Stimulated activated CD8-positive, alpha-beta memory T cell treated with anti-CD3 and anti-CD28 coated beads, Interleukin-7, amount 100 ng/mL, for 1 hour (primary cell): ENCODE data around the gene KIRREL3.

Experiments
- DNase-seq, 2 donors: peaks; one replicate each; pipeline ENCODE4 v3.0.0-alpha.2; 2020; ENCODE audit warnings: low read depth in 2 of 2

The KIRREL3 gene

DNA sequence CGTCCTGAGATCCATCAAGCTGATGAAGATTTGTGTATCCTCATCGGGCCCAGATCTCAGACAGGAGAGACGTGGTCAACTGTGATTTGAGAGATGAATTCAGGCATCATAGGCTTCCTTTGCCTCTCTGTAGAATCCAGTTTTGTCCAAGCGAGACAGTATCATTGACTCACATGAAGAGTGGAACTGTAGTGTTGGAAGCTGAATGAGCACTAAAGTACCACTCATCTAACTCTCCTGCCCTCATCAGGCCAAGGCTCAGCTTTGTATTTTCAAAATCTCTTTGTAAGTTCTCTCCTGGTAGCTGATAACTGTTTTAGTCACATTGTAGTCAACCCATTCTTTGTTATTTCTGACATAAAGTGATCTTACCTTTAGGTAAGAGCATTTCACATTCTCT is 85.1 kb downstream of the KIRREL3 start:
- DNase-seq: no peak

- DNase-seq: no peak
These were observed 85.6 kb downstream of the KIRREL3 start for GRCh38 chr11:126914941-126915340.

DNA sequence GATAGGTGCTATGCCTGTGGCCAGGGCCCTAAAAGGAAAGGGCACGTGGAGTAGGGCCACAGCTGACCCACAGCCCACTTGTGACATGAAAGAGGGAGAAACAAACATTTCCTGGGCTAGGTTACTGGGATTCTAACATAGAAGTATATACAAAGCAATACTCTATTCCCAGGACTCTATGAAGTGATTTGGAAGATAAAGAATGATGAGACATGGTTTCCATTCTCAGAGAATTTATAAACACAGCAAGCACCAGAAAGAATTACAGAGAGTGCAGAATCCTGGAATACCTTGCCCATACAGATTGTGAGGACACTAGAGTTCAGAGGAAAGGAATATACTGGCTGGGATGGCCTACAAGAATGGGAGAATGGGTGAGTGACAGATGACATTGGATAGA is 86.4 kb downstream of the KIRREL3 start:
- no peak for DNase-seq

GRCh38 chr11:126904520-126904919 is 96.0 kb downstream of the KIRREL3 start:
- DNase-seq: no peak

- DNase-seq: no peak
These were observed 98.8 kb downstream of the KIRREL3 start for GRCh38 chr11:126901783-126902182.

DNA sequence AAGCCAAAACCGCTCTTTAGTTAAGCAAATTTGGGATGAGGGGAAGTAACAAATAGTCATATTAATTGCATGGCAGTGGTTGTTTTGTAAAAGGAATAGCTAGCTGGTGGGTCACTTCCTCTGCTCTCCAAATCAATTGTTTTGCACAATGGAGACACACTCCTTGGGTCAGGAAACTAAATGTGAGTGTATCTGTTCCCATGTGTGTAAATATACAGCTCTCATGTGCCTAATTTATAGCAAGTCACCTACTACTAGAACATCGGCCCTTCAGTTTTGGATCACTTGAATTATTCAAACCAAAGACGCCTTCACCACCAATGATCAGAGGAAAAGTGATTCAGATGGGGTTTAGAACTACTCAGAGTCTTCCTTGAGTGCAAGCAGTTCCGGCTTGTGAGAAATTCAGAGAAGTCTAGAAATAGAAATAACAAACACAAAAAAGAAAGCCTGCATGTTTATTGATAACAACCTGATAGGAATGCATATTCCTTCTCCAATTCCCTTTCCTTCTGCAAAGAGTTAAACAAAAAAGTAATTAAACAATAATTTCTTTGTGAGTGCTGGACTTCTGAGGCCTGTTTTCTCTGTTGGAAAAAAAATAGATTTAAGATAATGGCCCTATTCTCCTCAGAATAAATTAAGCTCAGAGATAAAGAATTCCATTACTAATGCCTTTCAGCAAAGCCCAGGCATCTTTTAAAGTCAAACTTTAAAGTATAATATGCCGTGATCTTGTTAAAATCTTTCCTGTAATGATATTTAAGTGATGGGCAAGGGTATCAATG is 100.4 kb downstream of the KIRREL3 start:
- no peak for DNase-seq

DNA sequence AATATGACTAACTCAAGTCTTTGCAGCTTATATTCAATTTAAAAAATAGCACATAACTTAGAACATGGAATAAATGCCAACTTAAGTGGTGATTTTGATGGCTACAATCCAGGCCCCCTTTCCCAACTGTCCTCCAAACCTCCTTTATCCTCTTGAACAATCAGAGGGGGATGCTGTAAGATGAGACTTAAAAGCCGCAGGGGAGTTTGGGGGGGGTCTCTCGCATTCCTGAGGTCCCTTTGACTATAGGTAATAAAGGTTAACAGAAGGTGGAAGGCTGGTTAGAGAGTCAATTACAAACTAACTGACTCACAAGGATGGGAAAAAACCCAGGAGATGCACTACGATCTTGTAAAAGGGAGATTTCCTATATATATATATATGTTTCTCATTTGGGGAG is 101.8 kb downstream of the KIRREL3 start:
- no peak for DNase-seq

DNA sequence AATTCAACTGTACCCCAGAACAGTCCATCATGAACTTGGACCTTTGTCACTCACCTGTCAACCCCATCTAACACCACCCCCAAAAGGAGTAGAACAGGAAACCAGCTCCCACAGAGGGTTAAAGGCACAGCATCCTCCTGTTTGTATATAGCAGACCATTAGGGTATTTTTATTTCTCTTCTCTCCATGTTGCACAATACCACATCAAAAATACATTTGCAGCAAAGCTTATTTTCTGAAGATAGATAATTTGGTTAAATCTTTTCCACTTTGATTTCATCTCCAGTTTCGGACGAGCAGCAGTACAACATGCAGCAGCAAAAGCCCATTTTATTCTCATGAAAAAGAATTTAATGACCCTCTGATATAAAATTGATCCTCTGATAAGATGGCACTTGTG is 103.1 kb downstream of the KIRREL3 start:
- DNase-seq: no peak

DNA sequence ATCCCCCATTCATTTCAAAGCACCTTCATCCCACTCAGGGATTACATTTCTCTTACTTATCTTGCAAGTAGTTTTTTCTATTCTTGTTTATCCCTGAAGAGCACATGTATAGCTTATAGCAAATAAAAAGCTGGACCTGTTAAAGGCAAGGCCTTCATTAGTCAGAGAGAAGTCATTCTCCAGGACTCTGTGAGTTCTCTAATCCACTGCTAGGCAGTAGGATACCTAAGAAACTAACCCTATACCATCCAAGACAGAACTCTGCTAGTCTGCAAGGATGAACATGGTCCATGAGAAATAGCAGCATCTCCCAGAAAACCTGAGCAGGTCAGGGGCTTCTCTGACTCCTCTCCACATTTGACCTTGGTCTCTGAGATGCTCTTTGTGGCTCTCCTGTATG is 104.5 kb downstream of the KIRREL3 start:
- no peak for DNase-seq

DNA sequence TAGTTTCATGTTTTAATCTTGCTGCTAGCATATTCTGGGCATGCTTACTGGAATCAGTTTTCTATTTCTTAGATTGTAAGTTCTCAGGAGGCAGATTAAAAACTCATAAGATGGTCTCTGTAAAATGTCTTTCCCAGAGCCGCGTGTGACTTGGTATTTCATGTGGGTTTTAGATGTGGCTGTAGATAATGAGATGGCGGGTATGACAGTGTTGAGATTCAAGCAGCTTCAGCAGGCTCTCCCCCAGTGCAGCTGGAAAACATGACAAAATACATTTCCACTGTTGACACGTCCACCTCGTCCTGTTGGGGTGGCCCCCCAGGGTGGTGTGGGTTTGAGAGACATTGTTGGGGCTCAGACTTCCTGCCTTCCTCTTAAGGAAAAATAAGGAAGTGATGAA is 106.8 kb downstream of the KIRREL3 start:
- DNase-seq: no peak

DNA sequence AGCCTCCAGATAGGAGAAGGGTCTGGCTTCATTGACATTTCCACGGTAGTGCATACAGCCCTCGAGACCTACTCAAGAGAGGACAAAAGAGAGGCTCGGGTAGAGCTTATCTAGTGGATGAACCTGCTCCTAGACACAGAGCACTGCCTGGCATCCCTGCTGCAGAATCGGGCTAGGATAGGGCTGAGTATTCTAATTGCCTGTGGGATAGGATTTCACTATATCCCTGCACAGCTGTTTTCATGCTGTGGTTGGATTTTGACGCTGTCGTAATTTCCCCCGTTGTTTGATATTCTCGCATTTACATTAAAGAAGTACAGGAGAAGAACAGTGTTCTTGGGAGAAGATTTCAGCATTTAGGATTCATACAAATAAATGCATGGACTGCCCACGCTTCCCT is 107.8 kb downstream of the KIRREL3 start:
- no peak for DNase-seq

DNA sequence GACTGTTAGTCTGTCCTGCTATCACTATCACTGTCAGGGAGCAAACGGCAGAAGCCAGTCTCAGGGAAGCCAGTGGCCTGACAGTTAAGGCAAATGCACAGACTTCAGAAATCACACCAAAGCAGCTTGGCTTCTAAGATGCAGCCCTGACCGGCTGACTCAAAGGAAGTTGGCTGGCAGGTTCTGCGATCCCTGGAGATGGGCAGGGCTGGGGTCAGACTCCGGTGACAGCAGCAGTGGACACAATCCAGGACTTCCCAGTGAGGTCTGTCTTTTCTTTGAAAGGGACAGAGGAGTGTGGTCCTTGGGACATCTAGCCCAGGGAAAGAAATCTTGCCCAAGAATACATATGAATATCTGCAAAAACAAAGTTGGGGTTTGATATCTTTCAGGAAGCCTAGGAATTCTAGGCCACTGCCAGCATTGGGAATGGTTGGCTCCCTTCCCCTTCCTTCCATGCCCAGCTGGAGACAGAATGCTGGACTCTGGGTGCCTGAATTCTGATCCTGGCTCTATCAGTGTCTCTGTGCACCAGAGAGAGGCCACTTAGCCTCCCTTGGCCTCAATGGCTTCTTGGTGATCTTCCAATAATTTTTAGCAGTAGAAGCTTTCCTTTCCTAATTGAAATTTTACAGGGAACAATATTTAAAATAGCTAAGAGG is 108.9 kb downstream of the KIRREL3 start:
- no peak for DNase-seq

GRCh38 chr11:126890561-126890960 is 110.0 kb downstream of the KIRREL3 start:
- no peak for DNase-seq

GRCh38 chr11:126888115-126888712 is 112.4 kb downstream of the KIRREL3 start:
- DNase-seq: no peak

DNA sequence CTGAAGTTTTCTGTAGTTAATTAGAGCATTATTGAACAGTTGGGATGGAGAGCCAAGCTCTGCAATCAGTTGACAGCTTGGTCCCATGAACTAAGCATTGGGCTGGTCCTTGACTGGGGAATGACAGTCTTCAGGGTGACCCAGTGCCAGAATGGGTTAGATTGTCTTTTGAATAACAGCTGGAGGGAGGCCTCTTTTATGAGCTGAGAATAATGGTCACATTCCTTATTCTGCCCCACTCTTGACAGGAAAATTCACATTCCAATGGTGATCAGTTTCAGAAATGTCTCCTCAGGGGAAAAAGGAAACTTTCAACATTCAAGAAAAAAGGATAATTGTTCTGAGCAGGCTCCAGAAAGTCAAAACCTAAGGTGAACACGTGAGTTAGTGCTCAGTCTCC is 113.9 kb downstream of the KIRREL3 start:
- DNase-seq: no peak

DNA sequence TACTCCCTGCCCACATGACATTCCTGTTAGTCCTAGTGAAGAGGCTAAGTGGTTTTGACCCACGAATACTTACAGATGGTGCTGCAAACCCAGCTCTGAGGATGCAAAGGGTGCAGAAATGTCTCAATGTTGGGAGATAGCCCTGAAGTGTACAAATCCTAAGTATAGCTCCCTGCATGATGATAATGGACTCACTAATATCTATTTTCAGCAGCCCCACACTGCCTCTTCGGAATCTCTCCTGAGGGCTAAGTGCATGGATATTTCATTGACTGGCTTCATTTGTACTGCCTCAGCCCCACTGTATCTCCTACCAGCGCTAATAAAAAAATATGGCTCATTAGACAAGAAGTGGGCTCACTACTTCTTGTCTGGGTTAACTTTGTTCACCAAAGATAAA is 114.5 kb downstream of the KIRREL3 start:
- DNase-seq: no peak

DNA sequence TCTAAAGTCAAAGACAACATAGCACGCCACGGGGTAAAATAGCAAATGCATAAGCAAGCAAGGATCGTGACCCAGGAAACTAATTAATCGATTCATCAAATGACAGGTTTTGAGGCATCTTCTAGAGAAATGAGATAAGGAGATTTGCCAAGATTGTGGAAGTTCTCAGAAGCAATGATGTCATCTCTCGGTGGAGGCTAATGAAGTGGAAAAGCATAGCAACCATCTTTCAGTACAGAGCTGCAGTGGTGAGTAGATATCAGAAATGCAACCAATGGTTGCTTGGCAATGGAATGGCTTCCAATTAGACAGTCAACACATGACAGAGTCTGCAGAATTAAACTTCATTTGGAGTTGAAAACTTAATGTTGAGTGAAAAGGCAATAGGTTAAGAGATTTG is 116.0 kb downstream of the KIRREL3 start:
- no peak for DNase-seq

DNA sequence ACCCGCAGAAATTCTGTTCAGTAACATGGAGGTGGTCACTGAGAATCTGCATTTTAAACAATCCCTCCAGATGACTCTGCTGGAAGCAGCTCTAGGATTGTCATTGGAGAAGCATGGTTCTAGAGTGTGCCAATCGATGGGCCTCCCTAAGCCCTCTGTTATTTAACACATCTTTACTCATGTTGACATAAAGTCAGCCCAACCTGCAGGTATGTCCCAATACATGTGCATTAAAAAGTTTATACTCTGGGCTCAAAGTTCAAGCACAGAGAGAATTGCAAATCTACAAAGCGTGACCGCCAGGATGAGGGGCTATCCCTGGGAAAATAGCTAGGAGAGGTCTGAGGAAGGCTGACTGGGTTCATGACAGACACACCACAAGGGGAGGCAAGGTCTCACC is 116.4 kb downstream of the KIRREL3 start:
- DNase-seq: no peak

DNA sequence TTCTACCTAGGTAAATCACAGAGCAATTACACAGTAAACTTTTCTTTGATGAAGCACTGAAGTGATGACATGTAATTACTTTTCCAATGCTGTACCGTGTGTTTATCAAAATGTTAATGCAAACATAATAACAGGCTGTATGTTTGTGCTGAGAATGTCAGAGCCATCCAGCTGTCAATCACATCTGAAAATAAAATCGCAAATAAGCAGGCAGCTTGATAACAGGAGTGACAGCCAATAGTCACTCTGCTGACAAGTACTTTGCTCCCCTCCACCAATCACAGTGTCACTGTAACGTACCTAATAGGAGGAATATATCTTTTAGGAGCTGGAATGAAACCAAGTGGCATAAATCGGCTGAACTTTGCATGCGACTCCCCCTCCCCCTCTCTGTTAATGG is 119.7 kb downstream of the KIRREL3 start:
- DNase-seq: no peak

DNA sequence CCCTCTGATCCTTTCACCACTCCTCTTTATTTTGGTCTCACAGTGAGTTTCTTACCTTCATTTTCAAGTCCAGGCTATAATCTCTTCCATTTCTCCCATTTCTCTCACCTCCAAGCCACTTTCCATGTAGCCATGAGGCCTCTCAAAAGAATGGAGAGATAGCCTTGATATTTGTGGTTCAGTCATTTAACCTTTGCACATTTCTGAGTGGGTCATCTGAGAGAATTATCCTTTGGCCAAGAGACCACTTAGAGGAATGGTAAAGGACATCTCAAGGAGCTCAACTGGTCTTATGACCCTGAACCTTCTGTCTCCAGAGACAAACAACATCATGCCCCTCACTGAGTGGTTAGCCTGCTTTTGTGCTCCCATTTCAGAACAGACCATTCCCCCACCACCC is 121.1 kb downstream of the KIRREL3 start:
- DNase-seq: no peak

GRCh38 chr11:126878913-126879482 is 121.6 kb downstream of the KIRREL3 start:
- no peak for DNase-seq

GRCh38 chr11:126874831-126875230 is 125.7 kb downstream of the KIRREL3 start:
- DNase-seq: no peak

DNA sequence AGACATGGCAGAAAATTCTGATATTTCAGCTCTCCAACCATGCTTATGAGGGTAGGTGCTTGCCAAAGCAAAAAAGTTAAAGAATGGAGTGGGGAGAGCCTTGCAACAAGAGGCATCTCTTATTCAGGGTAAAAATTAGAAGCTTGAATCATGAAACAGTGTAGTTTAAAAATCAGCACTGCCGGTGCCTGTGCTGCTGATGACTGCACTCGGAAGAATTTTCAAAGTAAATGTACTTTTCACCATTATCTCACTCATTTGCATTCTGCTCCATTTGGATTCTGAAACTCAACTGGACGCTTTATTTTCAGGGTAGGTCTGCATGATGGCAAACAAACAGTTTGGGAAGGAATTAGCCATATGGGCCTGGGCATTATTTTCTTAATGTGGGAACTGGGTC is 126.3 kb downstream of the KIRREL3 start:
- DNase-seq: no peak
